ENCODE data around the gene RTEL1.
"Not testable (repeated sequence)": the region's sequence is repeated elsewhere in the genome, so short reads cannot be mapped to it uniquely, and the experiment has no call there.

DNA sequence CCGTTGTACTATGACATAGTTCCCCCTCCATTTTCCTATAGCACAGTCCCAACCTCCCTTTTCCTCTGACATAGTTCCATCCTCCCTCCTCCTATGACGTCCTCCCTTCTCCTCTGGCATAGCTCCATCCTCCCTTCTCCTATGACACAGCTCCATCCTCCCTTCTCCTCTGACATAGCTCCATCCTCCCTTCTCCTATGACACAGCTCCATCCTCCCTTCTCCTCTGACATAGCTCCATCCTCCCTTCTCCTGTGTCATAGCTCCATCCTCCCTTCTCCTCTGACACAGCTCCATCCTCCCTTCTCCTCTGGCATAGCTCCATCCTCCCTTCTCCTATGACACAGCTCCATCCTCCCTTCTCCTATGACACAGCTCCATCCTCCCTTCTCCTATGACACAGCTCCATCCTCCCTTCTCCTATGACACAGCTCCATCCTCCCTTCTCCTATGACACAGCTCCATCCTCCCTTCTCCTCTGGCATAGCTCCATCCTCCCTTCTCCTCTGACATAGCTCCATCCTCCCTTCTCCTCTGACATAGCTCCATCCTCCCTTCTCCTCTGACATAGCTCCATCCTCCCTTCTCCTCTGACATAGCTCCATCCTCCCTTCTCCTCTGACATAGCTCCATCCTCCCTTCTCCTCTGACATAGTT, 65.0 kb downstream of the RTEL1 start:
- TF ChIP-seq ISL1 (CRISPR knock-in tag; IDR thresholded peaks at IDR 0.05); ARNTL (CRISPR knock-in tag; IDR thresholded peaks at IDR 0.05; ENCODE audit: borderline replicate concordance, low read depth): not testable (repeated sequence)
- TF ChIP-seq, protein P1, sequence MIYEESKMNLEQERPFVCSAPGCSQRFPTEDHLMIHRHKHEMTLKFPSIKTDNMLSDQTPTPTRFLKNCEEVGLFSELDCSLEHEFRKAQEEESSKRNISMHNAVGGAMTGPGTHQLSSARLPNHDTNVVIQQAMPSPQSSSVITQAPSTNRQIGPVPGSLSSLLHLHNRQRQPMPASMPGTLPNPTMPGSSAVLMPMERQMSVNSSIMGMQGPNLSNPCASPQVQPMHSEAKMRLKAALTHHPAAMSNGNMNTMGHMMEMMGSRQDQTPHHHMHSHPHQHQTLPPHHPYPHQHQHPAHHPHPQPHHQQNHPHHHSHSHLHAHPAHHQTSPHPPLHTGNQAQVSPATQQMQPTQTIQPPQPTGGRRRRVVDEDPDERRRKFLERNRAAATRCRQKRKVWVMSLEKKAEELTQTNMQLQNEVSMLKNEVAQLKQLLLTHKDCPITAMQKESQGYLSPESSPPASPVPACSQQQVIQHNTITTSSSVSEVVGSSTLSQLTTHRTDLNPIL (CRISPR knock-in tag; IDR thresholded peaks at IDR 0.05; ENCODE audit: low read depth) = not testable (repeated sequence)

Measured in SK-N-SH treated with all-trans-retinoic acid at 6 μM for 48 hours (cell line).